ENCODE results near the gene ADM5. TPM values are rescaled to one million over a fixed set of nuclear protein-coding genes. Genes with fewer than 3 reads are reported as not detected.

Gene ADM5
- total RNA-seq, 6 experiments from 2014 or later, result 0.19 to 0.70 (median 0.51) TPM

GRCh38 chr19:49657493-49658138 lies 31.8 kb upstream of the ADM5 start:
- H3K36me3 ChIP-seq, result peaks cover 0 to 72% (median 19%) of the 10 kb centered on the region in 4 donors
- TF ChIP-seq CTCF (IDR thresholded peaks at IDR 0.05), result no peak
- TF ChIP-seq POLR2A (IDR thresholded peaks at IDR 0.05), result no peak
- no peak overlapping the region for H3K27ac ChIP-seq
- H3K4me1 ChIP-seq, result no peaks in the 10 kb centered on the region
- H3K27me3 ChIP-seq, result no peaks in the 10 kb centered on the region
- H3K4me3 ChIP-seq, result no peak overlapping the region
- WGBS (ENCODE audit: insufficient coverage, low coverage, low lambda C conversion rate, missing lambda C conversion rate), result 92% methylated on average over 10 of the region's 22 CpGs
- no peaks in the 10 kb centered on the region for H3K9me3 ChIP-seq
- intact Hi-C loops (cut with DNase I), result no loop called here
- DNase-seq, result no peak
- no peak for ATAC-seq

GRCh38 chr19:49658139-49658517 lies 31.3 kb upstream of the ADM5 start:
- intact Hi-C loops (cut with DNase I), result no loop called here
- Histone ChIP-seq H3K4me3 (no peak overlapping the region), H3K36me3 (peaks cover 0 to 67% (median 18%) of the 10 kb centered on the region in 4 donors), H3K27ac (no peak overlapping the region), H3K9me3 (no peaks in the 10 kb centered on the region), H3K4me1 (no peaks in the 10 kb centered on the region), H3K27me3 (no peaks in the 10 kb centered on the region)
- no peak for ATAC-seq
- TF ChIP-seq CTCF (IDR thresholded peaks at IDR 0.05) (no peak), POLR2A (IDR thresholded peaks at IDR 0.05) (no peak)
- no peak for DNase-seq
- WGBS (ENCODE audit: insufficient coverage, low coverage, low lambda C conversion rate, missing lambda C conversion rate), result 74% methylated on average over 4 of the region's 15 CpGs

- Histone ChIP-seq H3K27ac (no peak overlapping the region), H3K4me3 (no peak overlapping the region), H3K27me3 (no peaks in the 10 kb centered on the region), H3K4me1 (peaks cover 0 to 6% (median 1%) of the 10 kb centered on the region in 4 donors), H3K36me3 (peaks cover 0 to 65% (median 18%) of the 10 kb centered on the region in 4 donors), H3K9me3 (no peaks in the 10 kb centered on the region)
- ATAC-seq (no peak), DNase-seq (no peak)
- intact Hi-C loops (cut with DNase I), result no loop called here
- WGBS (ENCODE audit: insufficient coverage, low coverage, low lambda C conversion rate, missing lambda C conversion rate), result 83% methylated on average over 4 of the region's 12 CpGs
- TF ChIP-seq POLR2A (IDR thresholded peaks at IDR 0.05) (no peak), CTCF (IDR thresholded peaks at IDR 0.05) (no peak)
Observed at GRCh38 chr19:49658566-49659442, 30.6 kb upstream of the ADM5 start.

GRCh38 chr19:49660338-49660961 lies 28.9 kb upstream of the ADM5 start:
- DNase-seq, result no peak
- intact Hi-C loops (cut with DNase I), result loop anchor here in 1 of 2 donors (10.0 kb wide), 1 partner anchor 66 kb away; the partner anchor contains the start of gene PRR12
- TF ChIP-seq CTCF (IDR thresholded peaks at IDR 0.05) (no peak), POLR2A (IDR thresholded peaks at IDR 0.05) (no peak)

More at GRCh38 chr19:49660338-49660961, 28.9 kb upstream of the ADM5 start:
- Histone ChIP-seq H3K9me3 (no peaks in the 10 kb centered on the region), H3K36me3 (peaks cover 0 to 54% (median 11%) of the 10 kb centered on the region in 4 donors), H3K27ac (no peak overlapping the region), H3K4me3 (no peak overlapping the region), H3K27me3 (no peaks in the 10 kb centered on the region), H3K4me1 (peaks cover 0 to 10% (median 3%) of the 10 kb centered on the region in 4 donors)
- no peak for ATAC-seq
- WGBS (ENCODE audit: insufficient coverage, low coverage, low lambda C conversion rate, missing lambda C conversion rate), result 90% methylated on average over 2 of the region's 15 CpGs

Measured in right lobe of liver (tissue), 6 donors.